GM21529 (cell line): Measurements from ENCODE around the gene OR5A1.
"Not testable (repeated sequence)": the region's sequence is repeated elsewhere in the genome, so short reads cannot be mapped to it uniquely, and the experiment has no call there.

ENCODE experiments used
- ATAC-seq: cut with Tn5 transposase; IDR thresholded peaks from one replicate; pipeline ENCODE4 v1.9.1; 2021; ENCODE audit not compliant: unreplicated experiment

Gene OR5A1

DNA sequence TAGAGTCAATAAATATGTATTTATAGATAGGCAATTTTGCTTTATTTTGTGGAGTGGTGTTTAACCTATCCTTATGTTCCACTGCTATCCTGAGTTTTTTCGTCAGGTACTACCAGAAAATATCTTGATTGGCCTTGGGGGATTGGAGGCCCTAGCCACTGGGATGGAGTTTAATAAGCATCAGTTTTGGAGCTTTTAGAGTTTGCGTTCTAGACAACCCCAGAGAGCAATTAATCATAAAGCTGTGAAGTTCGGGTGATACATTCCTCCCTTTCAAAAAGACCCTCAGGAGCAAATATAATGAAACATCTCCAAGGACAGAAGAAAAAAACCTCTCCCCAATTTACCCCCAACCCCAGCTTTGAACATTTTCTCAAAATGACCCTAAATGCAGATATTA lies at the start of gene OR5A1:
TSS of gene OR5A1 (plus strand) at position 301 of the 400 bp plus-strand sequence. CDS start 6,700 bp downstream, outside the sequence.
- ATAC-seq = no peak

DNA sequence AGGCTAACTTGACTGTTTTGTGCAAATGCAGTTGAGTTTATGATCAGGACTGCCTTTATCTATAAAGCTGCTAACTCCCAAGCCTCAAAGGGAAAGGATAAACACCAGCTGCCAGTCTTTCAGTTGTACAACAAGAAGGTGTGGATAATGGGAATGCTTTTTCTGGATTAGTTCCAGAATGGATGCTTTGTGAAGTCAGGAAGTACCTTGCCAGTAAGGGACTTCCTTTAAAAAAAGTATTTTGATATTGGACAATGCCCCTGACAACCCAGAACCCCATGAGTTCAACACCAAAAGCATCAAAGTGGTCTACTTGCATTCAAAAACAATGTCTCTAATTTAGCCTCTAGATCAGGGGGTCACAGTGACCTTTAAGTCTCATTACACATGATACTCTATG lies 42.1 kb upstream of the OR5A1 start:
- no peak for ATAC-seq

DNA sequence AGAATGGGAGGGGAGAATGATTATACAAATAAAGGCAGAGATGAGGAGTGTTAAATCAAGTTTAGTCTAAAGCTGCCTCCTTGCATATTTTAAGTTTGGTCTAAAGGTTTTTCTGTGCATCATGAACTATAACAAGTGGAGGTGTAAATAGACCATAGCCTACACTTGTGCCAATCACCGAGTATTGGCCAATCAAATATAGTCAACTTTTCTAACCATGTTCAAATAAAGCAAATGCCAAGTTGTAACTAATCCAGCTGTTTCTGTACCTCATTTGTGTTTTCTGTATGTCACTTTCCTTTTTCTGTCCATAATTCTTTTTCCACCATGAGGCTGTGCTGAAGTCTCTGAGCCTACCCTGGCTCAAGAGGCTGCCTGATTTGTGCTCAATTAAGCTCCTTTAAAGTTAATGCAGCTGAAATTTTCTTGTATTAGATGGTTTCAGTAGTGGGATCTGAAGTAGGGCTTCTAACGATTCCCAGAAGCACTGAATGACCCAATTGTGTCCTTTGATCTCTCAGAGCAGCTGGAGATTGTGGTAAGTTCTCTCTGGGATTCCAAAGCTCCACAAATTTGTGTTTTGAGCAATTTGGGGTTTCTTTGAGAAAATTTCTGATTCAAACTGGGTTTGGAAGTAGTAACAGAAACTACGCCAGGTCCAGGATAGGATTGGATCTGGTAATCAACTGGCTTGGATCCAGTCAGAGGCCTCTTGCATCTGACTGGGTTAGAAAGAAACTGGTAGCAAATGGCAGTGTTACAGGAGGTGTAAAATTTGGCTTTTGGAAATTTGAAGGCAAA lies 35.6 kb upstream of the OR5A1 start:
- no peak for ATAC-seq

DNA sequence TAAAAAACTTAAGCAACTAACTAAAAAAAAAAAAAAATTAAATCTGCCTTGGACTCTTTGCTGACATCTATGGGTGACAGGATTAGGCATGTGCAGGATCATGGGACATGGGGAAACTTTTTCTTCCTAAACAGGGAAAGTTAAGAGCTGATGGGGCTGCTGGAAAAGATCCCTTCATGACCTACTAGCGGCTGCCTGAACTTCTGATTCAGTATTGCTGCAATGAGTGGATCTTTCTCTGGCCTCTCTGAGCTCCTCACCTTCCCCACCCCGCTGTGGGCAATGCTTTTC lies 35.1 kb upstream of the OR5A1 start:
- ATAC-seq = no peak

DNA sequence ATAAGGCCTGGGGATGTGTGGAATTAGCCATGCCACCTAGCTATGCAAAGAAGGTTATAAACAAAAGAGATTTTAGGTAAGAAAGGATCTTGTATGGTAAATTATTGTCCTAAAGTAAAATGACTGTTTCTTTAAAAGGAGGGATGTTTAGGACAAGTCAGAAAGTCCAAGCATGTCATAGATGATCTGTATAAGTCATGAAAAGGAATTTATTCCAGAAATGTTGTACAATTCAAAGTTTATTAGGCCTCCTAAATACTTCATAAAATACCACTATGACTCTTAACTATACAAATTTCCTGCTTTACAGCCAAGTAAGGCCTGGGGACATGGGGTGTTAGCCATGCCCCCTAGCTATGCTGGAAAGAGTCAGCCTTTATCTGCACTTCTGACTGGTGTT lies 32.7 kb upstream of the OR5A1 start:
- no peak for ATAC-seq

DNA sequence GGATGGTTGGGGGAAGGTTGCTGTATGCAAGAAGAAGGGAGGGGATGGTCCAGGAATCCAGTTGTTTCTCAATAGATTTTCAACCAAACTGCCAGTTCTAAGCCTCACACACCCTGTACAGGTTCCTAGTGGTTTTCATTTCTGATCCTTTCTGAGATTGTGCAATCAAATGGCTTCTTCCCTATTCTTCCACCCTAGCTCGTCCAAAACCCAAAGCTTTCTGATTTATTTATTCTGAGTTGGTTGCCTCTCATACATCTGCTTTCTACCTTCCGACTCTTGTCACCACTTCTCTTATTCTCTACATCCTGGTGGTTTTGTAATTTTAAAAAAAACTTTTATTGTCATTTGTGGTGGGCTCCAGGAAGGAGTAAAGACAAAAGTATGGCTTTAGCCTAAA lies 22.6 kb upstream of the OR5A1 start:
- no peak for ATAC-seq

DNA sequence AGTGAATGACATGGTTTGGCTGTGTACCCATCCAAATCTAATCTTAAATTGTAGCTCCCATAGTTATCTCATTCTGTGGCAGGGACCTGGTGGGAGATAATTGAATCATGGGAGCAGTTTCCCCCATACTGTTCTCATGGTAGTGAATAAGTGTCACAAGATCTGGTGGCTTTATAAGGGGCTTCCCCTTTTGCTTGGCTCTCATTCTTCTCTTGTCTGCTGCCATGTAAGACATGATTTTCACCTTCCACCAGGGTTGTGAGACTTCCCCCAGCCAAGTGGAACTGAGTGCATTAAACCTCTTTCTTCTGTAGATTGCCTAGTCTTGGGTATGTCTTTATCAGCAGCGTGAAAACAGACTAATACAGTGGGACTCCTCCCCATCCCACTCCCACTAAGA lies 21.2 kb upstream of the OR5A1 start:
- no peak for ATAC-seq

DNA sequence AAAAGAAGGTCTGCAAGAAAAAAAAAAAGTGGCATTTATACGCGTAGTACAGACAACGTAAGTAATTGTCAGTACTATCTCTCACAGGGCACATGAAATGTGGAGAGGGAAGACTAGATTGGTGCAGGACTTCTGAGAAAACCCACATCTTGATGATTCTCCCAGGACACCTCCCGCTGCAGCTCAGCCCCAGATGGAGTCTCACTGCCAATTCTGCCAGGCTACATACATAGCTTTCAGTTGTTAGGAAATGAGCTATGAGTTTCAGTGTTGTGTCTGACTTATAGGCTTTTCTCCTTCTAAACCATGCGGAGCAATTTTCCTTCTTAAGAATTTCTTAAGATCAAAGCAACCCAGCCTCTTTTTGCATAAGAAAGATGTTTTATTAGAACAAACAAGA lies 19.7 kb upstream of the OR5A1 start:
- ATAC-seq = no peak

DNA sequence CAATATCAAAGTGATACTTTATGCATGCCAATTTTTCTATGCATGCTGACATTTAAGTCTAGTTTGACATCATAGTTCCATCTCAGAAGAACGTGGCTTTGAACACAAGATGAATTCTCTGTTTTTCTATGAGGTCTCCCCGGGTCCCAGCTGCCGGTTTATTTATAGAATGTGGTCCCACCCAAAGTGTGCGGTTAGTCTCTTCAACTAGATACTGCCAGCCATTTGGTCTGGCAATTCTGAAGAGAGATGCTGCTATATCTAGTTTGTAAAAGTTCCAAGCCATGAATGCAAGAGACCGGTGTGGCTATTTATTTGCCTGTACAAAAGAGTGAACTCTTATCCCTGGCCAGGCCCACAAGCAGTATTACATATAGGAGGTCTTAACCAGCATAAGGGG lies 19.2 kb upstream of the OR5A1 start:
- no peak for ATAC-seq

DNA sequence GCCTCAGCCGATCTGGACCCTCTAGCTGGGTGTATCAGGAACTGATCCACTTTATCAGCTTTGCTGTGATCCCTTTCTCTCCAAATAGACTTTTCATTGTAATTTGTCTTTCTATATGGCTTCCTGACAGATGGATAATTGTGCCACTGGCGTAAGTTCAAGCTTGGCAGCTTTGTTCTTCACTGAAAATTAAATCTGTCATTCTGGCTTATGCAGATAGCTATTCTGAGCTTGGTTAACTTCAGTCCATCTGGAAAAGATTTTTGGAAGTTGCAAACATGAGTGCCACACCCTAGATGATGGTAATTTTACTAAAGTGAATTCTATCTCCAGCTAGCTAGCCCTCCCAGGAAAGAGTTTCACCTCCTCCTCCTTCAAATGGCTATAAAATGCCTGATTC lies 18.1 kb upstream of the OR5A1 start:
- no peak for ATAC-seq

DNA sequence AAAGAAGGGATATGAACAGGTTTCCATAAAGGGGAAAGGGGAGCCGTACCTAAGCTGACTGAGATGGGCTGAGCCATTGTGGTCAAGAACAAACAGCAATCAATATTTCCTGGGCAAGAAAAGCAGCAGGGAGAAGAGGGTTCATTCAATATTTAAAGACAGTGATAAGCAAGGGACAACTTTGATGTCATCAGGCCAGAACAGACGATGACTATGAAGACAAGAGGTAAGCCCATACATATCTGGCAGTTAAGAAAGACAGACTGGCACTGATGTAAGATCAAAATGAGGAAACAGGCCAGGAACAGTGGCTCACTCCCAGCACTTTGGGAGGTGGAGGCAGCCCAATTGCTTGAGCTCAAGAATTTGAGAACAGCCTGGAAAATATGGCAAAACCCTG lies 12.4 kb upstream of the OR5A1 start:
- ATAC-seq = no peak

DNA sequence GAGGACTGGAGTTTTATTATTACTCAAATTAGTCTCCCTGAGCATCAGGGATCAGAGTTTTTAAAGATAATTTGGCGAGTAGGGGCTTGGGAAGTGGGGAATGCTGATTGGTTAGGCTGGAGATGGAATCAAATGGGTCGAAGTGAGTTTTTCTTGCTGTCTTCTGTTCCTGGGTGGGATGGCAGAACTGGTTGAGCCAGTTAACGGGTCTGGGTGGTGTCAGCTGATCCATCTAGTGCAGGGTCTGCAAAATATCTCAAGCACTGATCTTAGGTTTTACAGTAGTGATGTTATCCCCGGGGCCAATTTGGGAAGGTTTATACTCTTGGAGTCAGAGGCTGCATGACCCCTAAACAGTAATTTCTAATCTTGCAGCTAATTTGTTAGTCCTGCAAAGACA lies 11.1 kb upstream of the OR5A1 start:
- no peak for ATAC-seq

DNA sequence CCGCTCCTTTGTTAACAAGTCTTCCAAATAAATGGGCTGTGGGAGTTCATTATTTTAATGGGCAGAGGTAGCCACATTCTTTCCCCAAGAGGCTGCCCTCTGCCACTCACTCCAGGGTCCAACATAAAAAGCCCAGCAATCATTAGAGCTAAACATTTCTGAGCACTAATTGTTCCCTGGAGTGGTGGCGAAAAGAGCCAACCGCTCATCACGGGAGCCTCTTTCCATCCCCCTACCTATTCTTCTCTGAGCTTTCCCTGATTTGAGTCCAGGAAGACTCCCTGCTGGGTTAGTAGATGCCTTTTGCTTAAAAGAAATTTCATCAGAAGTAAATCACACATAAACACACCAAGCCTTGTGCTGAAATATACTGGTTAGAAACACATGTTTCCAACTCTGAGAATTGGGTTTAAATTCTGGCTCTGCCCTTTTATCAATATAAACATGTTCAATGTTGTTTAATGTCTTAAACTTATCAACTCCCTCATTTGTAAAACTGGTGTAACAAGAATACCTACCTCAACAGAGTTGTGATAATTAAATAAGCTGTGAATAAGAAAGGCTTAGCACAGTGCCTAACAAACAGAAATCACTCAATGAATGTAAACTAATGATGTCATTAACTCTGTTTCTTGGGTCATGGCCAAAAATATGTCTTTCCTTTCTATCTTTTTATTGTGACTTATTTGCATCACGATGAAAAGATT lies 9.8 kb upstream of the OR5A1 start, which contains the start of gene OR5A2:
TSS of gene OR5A2 (minus strand) at position 53 of the 707 bp plus-strand sequence. CDS start 3,460 bp downstream, outside the sequence.
- no peak for ATAC-seq

DNA sequence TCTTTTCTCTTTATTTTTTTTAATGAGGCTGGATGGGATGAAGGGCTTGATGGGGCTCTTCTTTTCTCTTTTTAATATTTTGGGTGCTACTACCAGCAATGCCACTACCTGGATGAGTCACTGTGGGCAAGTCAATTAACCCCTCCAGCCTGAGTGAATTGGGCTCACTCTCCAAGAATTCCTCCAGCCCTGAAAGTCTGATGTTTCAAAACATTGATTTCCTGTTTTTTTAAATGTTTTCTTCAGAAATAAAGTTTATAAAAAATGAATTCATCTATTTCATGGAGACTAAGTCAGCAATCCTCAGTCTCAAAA lies 9.2 kb upstream of the OR5A1 start:
- ATAC-seq = no peak

DNA sequence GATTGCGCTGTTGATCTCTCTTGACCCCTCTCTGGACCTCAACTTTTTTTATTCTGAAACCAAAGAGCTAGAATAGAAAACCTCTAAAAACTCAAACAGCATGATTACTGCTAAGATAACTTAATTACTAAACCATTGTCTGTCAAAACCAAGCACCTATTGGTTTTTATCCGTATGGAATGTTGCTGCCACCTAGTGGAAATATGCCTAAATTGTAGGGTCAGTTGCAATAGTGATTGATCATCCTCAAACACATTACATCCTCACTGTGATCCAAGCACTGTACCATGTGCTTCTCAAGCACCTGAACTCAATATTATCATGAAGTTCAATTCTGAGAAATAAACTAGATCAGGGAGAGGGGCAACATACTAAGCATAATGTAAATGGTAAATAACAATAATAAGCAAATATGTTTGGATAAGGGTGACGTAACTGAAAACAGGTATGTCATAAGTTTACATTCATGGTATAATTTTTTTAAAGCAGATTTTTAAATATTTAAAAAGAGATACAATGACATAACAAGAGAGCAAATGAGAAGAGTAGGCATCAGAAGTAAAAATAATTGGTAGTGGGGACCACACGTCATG lies 6.2 kb upstream of the OR5A1 start:
- no peak for ATAC-seq

DNA sequence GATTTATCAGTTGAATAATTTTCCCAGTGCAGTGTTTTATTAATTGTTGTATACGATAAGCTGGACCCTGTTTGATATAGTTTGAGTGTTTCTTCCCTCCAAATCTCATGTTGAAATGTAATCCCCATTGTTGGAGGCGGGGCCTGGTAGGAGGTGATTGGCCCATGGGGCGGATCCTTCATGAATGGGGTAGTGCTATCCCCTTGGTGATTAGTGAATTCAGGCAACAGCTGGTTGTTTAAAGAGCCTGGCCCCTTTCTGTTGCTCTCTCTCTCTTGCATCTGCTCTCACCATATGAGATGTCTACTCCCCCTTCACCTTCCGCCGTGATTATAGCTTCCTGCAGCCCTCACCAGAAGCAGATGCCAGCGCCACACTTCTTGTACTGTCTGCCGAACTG lies 1.5 kb downstream of the OR5A1 start:
- ATAC-seq = no peak

DNA sequence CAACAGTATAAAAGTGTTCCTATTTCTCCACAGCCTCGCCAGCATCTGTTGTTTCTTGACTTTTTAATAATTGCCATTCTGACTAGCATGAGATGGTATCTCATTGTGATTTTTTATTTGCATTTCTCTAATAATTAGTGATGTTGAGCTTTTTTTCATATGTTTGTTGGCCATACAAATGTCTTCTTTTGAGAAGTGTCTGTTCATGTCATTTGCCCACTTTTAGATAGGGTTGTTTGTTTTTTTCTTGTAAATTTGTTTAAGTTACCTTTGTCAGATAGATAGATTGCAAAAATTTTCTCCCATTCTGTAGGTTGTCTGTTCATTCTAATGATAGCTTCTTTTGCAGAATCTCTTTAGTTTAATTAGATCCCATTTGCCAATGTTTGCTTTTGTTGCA lies 9.4 kb downstream of the OR5A1 start:
- ATAC-seq = not testable (repeated sequence)

DNA sequence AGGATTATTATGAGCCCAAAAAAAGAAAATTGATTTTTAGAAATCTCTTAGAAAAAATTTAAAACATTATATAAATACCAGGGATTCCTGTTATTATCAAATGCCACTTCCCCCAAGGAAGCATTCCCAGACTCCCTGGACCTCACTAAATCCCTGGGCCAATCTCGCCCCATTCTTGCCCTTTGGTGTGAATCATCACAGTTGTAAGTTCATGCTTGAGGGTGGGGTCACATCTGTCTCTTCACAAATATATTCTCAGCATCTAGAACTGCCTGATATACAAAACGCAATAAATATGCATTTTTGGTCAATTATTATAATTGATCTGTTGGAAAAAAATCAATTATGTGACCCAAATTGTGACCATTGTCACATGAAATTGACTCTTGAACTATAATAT lies 12.2 kb downstream of the OR5A1 start:
- ATAC-seq = no peak

DNA sequence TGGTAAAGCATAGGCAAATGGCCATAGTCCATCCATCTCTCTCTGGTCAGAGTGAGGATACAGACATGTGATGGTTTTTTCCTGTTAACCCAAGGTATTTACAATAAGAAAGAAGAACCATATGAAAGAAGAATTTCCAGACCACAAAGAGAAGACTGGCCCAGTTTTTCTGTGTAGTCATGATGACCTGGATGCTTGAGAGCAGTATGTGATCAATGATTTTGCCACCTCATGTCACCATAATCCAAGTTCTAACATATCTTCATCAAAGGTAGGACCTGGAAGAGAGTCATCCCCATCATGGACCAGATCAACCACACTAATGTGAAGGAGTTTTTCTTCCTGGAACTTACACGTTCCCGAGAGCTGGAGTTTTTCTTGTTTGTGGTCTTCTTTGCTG lies 20.4 kb downstream of the OR5A1 start, which contains the start of gene OR4D6:
TSS of gene OR4D6 (plus strand) at position 301 of the 400 bp plus-strand sequence. CDS start at position 301, 0 bp downstream.
- ATAC-seq = no peak

DNA sequence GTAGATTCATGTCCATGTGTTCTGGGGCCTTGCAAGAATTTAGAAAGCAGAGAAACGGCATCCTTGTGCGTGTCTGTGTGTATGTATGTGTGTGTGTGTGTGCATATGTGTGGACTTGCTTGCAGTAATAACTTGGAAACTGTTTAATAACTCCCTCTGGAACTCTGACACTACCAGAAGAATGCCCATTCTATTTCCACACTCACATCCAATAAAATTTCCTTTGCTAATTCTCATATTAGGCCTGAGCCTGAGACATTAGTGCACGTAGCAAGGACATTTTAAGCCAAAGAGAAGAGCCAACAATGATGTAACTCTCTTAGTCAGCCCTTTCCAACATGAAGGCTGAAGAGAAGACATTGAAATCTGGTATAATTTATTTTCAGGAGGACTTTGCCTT lies 23.6 kb downstream of the OR5A1 start:
- no peak for ATAC-seq

DNA sequence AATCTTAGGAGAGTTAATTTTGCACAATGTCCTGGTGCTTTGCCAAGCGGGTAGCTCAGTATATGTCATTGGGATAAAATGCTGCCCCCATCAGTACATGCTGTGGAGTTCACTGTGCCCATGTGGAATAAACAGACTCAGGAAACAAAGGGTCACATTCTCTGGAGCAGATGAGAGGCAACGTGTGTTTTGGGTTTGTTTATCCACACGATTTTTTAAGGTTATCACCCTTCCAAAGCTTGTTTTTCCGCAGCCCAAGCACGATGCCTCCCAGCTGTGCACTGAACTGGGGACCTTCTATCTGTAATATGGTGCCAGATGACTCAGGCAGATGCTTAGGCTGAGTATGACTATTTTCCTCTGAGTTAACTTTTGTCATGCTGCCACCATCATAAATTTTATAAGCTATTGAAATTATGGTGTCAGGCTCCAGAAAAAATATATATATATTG lies 26.9 kb downstream of the OR5A1 start:
- ATAC-seq = no peak

DNA sequence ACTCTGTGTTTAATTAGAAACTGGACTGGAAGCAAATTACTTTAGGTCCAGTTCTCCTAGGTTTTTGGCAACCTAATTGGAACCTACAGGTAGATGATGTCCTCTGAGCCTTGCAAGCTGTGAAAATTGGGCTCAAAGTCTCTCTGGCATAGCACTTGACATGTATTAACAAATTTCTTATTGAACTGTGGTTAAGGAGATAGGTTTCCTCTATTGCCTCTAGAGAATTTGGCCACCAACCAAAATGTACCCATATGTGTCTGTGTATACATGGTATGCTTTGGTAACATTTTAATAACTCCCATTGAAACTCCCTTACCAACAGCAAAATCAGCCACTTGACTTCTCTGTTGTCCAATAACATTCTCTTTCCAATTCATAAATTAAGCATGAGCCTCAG lies 36.7 kb downstream of the OR5A1 start, which contains the start of gene OR4D10:
TSS of gene OR4D10 (plus strand) at position 301 of the 400 bp plus-strand sequence. CDS start 4,115 bp downstream, outside the sequence.
- ATAC-seq = no peak
